B cell (primary cell): ENCODE measurements around the gene PPP1R14D.

Source experiments
- EZH2 ChIP-seq: IDR thresholded peaks from 2 replicates; pipeline ENCODE4 v1.6.1; 2012; ENCODE audit warnings: borderline replicate concordance, low read depth, mild to moderate bottlenecking, moderate library complexity, low read length; ENCODE audit not compliant: insufficient read depth, poor library complexity, severe bottlenecking
- TF ChIP-seq, protein P1 (sequence below): fragments of 200-600 bp; IDR thresholded peaks from one replicate; pipeline ENCODE4 v1.8.0; 2022; ENCODE audit warnings: antibody characterized with exemption, mild to moderate bottlenecking

DNA sequence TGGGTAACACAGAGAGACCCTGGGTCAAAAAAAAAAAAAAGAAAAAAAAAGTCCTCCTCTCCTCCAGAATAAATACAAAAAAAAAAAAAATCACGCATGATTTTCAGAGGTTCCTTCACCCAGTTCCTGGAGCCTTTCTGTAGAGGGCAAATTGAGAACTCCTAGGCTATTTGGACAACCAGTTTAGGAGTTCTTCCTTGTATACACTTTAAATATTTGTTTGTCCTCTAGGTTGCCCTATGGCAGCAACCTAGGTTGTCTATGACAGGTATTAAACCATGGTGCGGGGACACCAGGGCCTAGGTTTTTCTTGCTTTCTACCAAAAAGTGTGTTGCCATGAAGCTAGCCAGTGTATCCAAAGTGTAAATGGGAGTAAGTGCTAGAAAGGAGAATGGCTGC, 25.4 kb downstream of the PPP1R14D start:
- TF ChIP-seq, protein P1, sequence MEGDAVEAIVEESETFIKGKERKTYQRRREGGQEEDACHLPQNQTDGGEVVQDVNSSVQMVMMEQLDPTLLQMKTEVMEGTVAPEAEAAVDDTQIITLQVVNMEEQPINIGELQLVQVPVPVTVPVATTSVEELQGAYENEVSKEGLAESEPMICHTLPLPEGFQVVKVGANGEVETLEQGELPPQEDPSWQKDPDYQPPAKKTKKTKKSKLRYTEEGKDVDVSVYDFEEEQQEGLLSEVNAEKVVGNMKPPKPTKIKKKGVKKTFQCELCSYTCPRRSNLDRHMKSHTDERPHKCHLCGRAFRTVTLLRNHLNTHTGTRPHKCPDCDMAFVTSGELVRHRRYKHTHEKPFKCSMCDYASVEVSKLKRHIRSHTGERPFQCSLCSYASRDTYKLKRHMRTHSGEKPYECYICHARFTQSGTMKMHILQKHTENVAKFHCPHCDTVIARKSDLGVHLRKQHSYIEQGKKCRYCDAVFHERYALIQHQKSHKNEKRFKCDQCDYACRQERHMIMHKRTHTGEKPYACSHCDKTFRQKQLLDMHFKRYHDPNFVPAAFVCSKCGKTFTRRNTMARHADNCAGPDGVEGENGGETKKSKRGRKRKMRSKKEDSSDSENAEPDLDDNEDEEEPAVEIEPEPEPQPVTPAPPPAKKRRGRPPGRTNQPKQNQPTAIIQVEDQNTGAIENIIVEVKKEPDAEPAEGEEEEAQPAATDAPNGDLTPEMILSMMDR, result no peak
- no peak for TF ChIP-seq EZH2
